ENCODE results near the gene HSPA12B.

Gene HSPA12B

GRCh38 chr20:3696745-3697587 lies 35.5 kb upstream of the HSPA12B start:
- no peak overlapping the region for H3K4me3 ChIP-seq
- H3K36me3 ChIP-seq (replicated peaks) = no peaks in the 10 kb centered on the region
- no peaks in the 10 kb centered on the region for H3K4me1 ChIP-seq
- no peaks in the 10 kb centered on the region; the same call in 1 of the 2 replicates for H3K9me3 ChIP-seq
- no peaks in the 10 kb centered on the region for H3K27me3 ChIP-seq (ENCODE audit: low read depth)
- in situ Hi-C loops (cut with MboI; ENCODE audit: low sequenced_read_pairs) = no loop called here
- no peak for DNase-seq (ENCODE audit: low spot score in 2 of 2)

DNA sequence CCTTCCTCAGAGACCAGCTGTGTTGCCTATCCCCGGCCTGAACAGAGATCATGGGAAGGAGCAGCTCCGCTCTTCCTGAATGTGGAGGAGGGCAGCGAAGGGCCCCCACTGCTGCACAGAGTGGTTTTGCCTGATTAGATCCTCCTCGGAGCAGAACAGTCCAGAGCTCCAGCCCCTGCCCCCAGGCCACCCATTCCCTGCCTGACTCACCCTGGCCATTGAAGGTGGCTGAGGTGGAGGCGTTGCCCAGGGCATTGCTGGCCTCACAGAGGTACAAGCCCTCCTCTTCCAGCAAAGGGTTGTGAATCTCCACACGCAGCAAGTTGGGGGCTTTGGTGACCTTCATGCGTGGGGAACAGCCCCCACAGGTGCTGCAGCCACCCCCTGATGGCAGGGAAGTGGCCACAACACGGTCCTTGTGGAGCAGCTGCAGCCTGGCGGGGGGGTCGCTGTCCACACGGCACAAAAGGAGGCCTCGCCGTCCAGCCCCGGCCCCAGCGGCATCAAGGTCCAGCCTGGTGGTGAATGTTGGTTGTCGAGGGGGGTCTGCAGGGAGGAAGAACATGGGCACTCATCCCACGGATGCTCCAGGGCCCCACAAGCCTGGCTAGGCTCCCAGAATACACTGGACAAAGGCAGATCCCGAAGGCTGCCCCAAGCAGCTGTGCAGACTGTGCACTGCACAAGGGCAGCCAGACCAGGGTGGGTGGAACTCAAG lies 34.7 kb upstream of the HSPA12B start:
- Histone ChIP-seq H3K4me3 (no peak overlapping the region), H3K9me3 (no peaks in the 10 kb centered on the region; the same call in 1 of the 2 replicates), H3K4me1 (no peaks in the 10 kb centered on the region), H3K36me3 (replicated peaks) (no peaks in the 10 kb centered on the region), H3K27me3 (ENCODE audit: low read depth) (no peaks in the 10 kb centered on the region)
- DNase-seq (ENCODE audit: low spot score in 2 of 2) = no peak
- in situ Hi-C loops (cut with MboI; ENCODE audit: low sequenced_read_pairs) = no loop called here

GRCh38 chr20:3698591-3699001 lies 33.9 kb upstream of the HSPA12B start:
- H3K4me1 ChIP-seq = no peaks in the 10 kb centered on the region
- H3K36me3 ChIP-seq (replicated peaks) = no peaks in the 10 kb centered on the region
- in situ Hi-C loops (cut with MboI; ENCODE audit: low sequenced_read_pairs) = no loop called here
- H3K27me3 ChIP-seq (ENCODE audit: low read depth) = no peaks in the 10 kb centered on the region
- no peak overlapping the region for H3K4me3 ChIP-seq
- no peaks in the 10 kb centered on the region; the same call in 1 of the 2 replicates for H3K9me3 ChIP-seq
- DNase-seq (ENCODE audit: low spot score in 2 of 2) = no peak

- H3K4me3 ChIP-seq = no peak overlapping the region
- in situ Hi-C loops (cut with MboI; ENCODE audit: low sequenced_read_pairs) = no loop called here
- no peaks in the 10 kb centered on the region for H3K36me3 ChIP-seq (replicated peaks)
- no peaks in the 10 kb centered on the region for H3K27me3 ChIP-seq (ENCODE audit: low read depth)
- no peaks in the 10 kb centered on the region; the same call in 1 of the 2 replicates for H3K9me3 ChIP-seq
- no peaks in the 10 kb centered on the region for H3K4me1 ChIP-seq
- no peak for DNase-seq (ENCODE audit: low spot score in 2 of 2)
These were observed 33.4 kb upstream of the HSPA12B start for GRCh38 chr20:3699037-3699436.

GRCh38 chr20:3701061-3701998 lies 31.2 kb upstream of the HSPA12B start:
- H3K36me3 ChIP-seq (replicated peaks) = no peaks in the 10 kb centered on the region
- no peaks in the 10 kb centered on the region for H3K27me3 ChIP-seq (ENCODE audit: low read depth)
- in situ Hi-C loops (cut with MboI; ENCODE audit: low sequenced_read_pairs) = loop anchor here (10.0 kb wide), 1 partner anchor 137 kb away; no protein-coding TSS in a partner anchor
- no peak for DNase-seq (ENCODE audit: low spot score in 2 of 2)
- no peaks in the 10 kb centered on the region; the same call in 1 of the 2 replicates for H3K9me3 ChIP-seq
- H3K4me1 ChIP-seq = no peaks in the 10 kb centered on the region
- no peak overlapping the region for H3K4me3 ChIP-seq

- Histone ChIP-seq H3K27me3 (ENCODE audit: low read depth) (no peaks in the 10 kb centered on the region), H3K4me1 (no peaks in the 10 kb centered on the region), H3K36me3 (replicated peaks) (no peaks in the 10 kb centered on the region), H3K4me3 (no peak overlapping the region), H3K9me3 (no peaks in the 10 kb centered on the region)
- DNase-seq (ENCODE audit: low spot score in 2 of 2) = no peak
- in situ Hi-C loops (cut with MboI; ENCODE audit: low sequenced_read_pairs) = loop anchor here (10.0 kb wide), 1 partner anchor 138 kb away; no protein-coding TSS in a partner anchor
These were observed 29.7 kb upstream of the HSPA12B start for GRCh38 chr20:3702611-3703391.

DNA sequence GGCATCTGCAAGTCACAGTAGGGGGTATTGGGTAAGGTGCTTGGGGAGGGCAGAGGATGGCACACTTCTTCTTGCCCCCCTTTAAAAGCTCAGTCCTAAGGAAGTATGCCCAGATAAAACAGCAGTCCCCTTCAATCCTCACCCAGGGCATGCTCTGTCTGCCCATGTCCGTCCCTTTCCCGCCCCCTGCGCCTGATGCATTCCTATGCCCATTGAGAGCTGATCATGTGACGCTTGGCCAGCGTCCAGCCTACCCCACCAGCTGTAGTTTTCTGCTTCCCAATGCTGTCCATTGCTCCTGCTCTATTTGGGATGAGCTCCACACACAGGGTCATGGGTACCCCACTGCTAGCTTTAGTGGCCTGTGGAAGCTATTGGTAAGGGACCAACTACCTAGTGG lies 28.4 kb upstream of the HSPA12B start:
- H3K4me1 ChIP-seq = no peaks in the 10 kb centered on the region
- in situ Hi-C loops (cut with MboI; ENCODE audit: low sequenced_read_pairs) = loop anchor here (10.0 kb wide), 1 partner anchor 139 kb away; no protein-coding TSS in a partner anchor
- no peaks in the 10 kb centered on the region for H3K9me3 ChIP-seq
- H3K27me3 ChIP-seq (ENCODE audit: low read depth) = no peaks in the 10 kb centered on the region
- no peak for DNase-seq (ENCODE audit: low spot score in 2 of 2)
- H3K36me3 ChIP-seq (replicated peaks) = no peaks in the 10 kb centered on the region
- H3K4me3 ChIP-seq = no peak overlapping the region

DNA sequence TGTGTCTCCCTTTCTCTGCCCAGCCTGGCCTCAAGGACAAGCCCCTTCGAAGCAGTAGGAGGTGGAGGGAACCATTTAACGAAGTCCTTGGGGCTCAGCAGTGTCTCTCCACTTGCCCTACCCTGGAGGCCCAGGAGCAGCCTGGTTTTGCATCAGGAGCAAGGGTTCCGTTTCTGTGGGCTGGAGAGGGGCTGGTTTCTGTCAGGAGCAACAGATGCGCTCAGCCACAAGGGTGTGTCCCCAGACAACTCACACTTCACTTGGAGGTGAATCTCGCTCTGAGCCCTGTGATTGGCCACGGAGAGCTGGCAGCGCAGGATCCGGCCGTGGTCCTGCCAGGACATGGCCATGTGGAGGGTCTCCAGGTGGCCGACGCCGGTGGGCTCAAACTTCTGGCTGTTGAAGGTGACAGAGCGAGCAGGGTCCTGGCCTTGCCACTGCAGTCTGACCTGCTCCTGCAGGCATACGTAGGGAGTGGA lies 27.0 kb upstream of the HSPA12B start:
- H3K36me3 ChIP-seq (replicated peaks) = no peaks in the 10 kb centered on the region
- no peaks in the 10 kb centered on the region for H3K9me3 ChIP-seq
- no peaks in the 10 kb centered on the region for H3K4me1 ChIP-seq
- no peak overlapping the region for H3K4me3 ChIP-seq
- no peaks in the 10 kb centered on the region for H3K27me3 ChIP-seq (ENCODE audit: low read depth)
- in situ Hi-C loops (cut with MboI; ENCODE audit: low sequenced_read_pairs) = loop anchor here (10.0 kb wide), 1 partner anchor 141 kb away; no protein-coding TSS in a partner anchor
- no peak for DNase-seq (ENCODE audit: low spot score in 2 of 2)

DNA sequence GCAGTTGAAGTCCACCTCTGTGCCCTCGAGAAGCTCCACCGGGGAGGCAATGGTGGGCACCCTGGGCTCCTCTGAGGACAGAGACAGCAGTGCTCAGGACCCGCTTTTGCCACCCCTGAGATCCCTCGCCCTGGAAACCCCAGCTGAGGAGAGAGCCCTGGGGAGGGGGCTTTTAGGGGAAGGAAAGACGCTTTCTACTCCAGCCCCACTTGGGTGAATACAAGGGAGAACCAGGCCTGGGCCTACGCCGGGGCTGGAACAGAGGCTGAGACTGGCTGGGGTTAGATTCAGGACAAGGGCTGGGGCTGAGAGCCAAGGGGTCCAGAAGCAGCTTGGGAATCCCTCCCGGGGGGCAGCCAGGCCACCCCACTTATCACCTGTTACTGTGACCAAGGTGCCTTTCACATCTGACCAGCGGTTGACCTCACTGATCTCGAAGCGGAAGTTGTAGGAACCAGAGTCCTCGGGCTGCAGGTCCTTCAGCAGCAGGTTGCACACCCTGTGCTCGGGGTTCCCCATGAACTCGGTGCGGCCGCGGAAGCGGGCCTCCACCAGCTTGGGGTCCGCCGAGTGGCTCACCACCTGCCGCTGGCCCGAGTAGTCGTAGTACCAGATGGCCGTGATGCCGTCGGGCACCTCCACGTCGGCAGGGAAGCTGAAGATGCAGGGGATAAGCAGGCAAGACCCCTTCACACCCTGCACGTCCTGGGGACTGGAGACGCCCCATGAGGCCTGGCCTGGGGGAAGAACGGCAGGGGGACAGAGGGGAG lies 26.3 kb upstream of the HSPA12B start:
- no peak for DNase-seq (ENCODE audit: low spot score in 2 of 2)
- Histone ChIP-seq H3K27me3 (ENCODE audit: low read depth) (no peaks in the 10 kb centered on the region), H3K4me3 (no peak overlapping the region), H3K4me1 (no peaks in the 10 kb centered on the region), H3K9me3 (no peaks in the 10 kb centered on the region), H3K36me3 (replicated peaks) (no peaks in the 10 kb centered on the region)
- in situ Hi-C loops (cut with MboI; ENCODE audit: low sequenced_read_pairs) = loop anchor here (10.0 kb wide), 1 partner anchor 141 kb away; no protein-coding TSS in a partner anchor

DNA sequence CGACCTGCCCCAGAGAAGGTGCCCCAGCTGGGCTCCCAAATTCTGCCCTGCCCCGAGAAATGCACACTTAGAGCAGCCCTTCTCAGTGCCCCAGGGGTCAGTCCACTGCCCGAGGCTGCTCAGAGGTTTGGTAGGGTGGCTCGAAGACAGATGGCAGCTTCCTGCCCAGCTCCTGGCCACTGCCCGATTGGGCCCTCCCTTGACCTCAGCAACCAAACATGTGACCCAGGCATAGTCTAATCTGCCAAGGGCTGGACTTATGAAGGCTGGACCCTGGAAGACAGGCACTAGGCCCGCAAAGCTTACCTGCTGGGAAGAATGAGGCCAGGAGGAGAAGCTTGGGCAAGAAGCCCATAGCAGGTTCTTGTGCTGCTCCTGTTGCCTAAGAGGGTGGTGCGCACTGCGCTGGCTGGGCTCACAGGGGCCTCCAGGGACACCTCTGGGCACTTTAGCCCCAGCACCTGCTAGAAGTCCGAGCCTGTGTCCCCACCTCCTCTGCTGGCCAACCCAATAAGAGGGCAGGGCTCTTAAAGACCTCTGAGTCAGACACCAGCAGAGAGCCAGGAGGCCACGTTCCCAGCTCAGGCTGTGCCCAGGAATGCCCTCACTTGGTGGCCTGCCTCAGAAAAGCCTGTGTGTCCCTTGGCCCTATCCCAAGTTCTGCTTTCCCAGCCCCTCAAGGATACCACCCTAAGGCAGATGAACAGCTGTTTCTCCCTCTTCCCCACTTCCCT lies 25.5 kb upstream of the HSPA12B start:
- Histone ChIP-seq H3K9me3 (no peaks in the 10 kb centered on the region), H3K4me3 (no peak overlapping the region), H3K27me3 (ENCODE audit: low read depth) (no peaks in the 10 kb centered on the region), H3K4me1 (no peaks in the 10 kb centered on the region), H3K36me3 (replicated peaks) (no peaks in the 10 kb centered on the region)
- no peak for DNase-seq (ENCODE audit: low spot score in 2 of 2)
- in situ Hi-C loops (cut with MboI; ENCODE audit: low sequenced_read_pairs) = loop anchor here (10.0 kb wide), 1 partner anchor 142 kb away; no protein-coding TSS in a partner anchor

DNA sequence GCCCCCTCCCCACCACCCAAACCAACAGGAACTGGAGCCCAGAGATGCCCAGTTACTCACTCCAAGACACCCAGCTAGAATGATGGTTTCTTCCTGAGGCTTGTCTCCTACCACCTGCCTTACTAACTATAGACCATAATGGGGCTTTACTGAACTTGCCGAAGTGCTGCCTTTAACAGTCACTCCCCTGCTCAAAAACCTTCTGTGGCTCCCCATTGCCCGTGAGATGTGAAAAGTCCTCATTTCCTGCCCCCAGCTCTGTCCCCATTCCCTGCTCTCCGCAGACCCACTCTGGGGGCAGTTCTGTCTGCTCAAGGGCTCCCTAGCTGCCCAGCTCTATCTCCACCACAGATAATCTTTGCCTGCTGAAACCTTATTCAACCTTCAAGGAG lies 25.0 kb upstream of the HSPA12B start:
- no peak for DNase-seq (ENCODE audit: low spot score in 2 of 2)
- in situ Hi-C loops (cut with MboI; ENCODE audit: low sequenced_read_pairs) = loop anchor here (10.0 kb wide), 1 partner anchor 143 kb away; no protein-coding TSS in a partner anchor
- H3K9me3 ChIP-seq = no peaks in the 10 kb centered on the region
- H3K4me1 ChIP-seq = no peaks in the 10 kb centered on the region
- no peaks in the 10 kb centered on the region for H3K36me3 ChIP-seq (replicated peaks)
- no peak overlapping the region for H3K4me3 ChIP-seq
- H3K27me3 ChIP-seq (ENCODE audit: low read depth) = no peaks in the 10 kb centered on the region

Measured in HAP-1 (cell line).